Astrocyte (in vitro differentiated cells and primary cell): Measurements from ENCODE around the gene KRT74.

Experiments
- CTCF ChIP-seq: IDR thresholded peaks from 2 replicates; pipeline ENCODE4 v1.5.1; 2011; ENCODE audit warnings: low read depth, mild to moderate bottlenecking, inconsistent platforms, low read length, moderate library complexity; ENCODE audit not compliant: insufficient read depth
- EZH2 ChIP-seq: IDR thresholded peaks from 2 replicates; pipeline ENCODE4 v1.6.1; 2012; ENCODE audit warnings: mild to moderate bottlenecking, low read length, inconsistent platforms; ENCODE audit not compliant: insufficient read depth

GRCh38 chr12:52523824-52524223 lies 49.8 kb downstream of the KRT74 start:
- TF ChIP-seq EZH2: no peak
- TF ChIP-seq CTCF: no peak
